GM13976 (cell line): ENCODE measurements around the gene WNT5B.

Source experiments
- DNase-seq: peaks from one replicate; pipeline ENCODE4 v3.0.0; 2012; ENCODE audit warnings: low spot score
- CTCF ChIP-seq: IDR thresholded peaks from 2 replicates; pipeline ENCODE4 v1.5.1; 2012; ENCODE audit warnings: borderline replicate concordance, mild to moderate bottlenecking; ENCODE audit not compliant: insufficient read depth; ENCODE audit errors: extremely low read depth, missing control alignments, control extremely low read depth
- in situ Hi-C: fragments of 300-500 bp; cut with MboI; formaldehyde crosslinking; loops from one replicate; pipeline ENCODE4 v1.12.0; 2022; ENCODE audit warnings: low sequenced_read_pairs, mixed read lengths, inconsistent platforms; ENCODE audit not compliant: unreplicated experiment

WNT5B gene

GRCh38 chr12:1633459-1633858, 4.4 kb downstream of the WNT5B start:
- in situ Hi-C loops = loop anchor here (25.0 kb wide), 1 partner anchor 954 kb away; no protein-coding TSS in a partner anchor
- no peak for TF ChIP-seq CTCF
- DNase-seq = no peak

DNA sequence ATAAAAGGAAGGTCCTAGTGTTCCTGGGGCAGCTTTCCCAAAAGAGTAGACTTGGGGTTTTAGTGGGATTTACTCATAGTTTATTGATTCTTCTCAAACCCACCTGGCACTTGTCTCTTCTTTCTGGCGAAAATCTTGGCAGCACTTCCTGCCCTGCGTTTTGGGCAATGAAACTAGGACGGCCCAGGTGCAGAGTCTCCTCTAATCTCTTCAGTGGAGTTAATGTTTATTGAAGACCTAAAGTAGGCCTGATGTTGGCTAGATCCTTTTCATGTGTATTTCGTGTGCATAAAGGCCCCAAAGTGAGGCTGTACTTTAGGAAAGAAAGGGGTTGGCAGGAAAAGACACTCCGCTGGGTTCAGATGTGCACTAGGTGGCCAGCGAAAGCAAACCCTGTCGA, 5.1 kb downstream of the WNT5B start:
- no peak for TF ChIP-seq CTCF
- in situ Hi-C loops = loop anchor here (25.0 kb wide), 1 partner anchor 953 kb away; no protein-coding TSS in a partner anchor
- no peak for DNase-seq

GRCh38 chr12:1634590-1635191, 5.7 kb downstream of the WNT5B start:
- in situ Hi-C loops = loop anchor here (25.0 kb wide), 1 partner anchor 953 kb away; no protein-coding TSS in a partner anchor
- peak; percentile 77 for TF ChIP-seq CTCF
- peak; percentile 79 for DNase-seq

DNA sequence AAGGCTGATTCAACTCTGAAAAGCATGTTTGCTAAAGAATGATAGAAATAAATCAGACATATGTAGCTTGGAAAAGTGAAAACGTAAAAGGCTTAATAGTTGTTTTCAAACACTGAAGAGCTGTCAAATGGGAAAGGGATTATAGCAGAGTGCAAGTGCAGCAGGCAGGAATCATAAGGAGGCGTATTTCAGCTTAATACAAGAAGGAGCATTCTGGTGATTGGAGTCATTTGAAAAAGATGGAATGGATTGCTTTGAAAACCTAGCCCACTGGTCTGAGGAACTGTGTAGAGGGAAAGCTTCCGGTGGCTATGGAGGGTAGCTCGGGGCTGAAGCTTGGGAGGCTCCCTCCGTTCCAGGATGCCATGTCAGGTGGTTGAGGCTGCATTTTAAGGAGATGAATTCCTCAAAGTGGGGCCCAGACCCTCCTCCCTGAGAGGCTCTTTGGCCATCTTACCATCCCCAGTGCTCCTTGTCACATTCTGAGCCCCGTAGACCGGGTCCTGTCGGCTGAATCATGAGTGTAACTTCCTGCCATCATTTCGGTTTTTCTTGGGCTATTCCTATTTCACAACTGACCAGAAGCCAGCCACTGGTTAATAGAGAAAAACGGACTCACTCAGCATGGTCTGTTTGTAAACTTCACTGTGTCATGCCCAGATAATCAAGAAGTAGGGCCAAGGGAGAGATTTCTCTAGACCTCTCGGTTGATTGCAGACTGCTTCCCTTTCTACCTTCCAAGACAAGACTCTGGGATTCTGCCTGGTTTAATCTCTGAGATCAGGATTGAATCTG, 6.5 kb downstream of the WNT5B start:
- in situ Hi-C loops = loop anchor here (25.0 kb wide), 1 partner anchor 952 kb away; no protein-coding TSS in a partner anchor
- DNase-seq = no peak
- no peak for TF ChIP-seq CTCF

GRCh38 chr12:1638203-1638602, 9.2 kb downstream of the WNT5B start:
- DNase-seq = no peak
- TF ChIP-seq CTCF = no peak
- in situ Hi-C loops = loop anchor here (25.0 kb wide), 1 partner anchor 949 kb away; no protein-coding TSS in a partner anchor

GRCh38 chr12:1639538-1639937, 10.5 kb downstream of the WNT5B start:
- in situ Hi-C loops = loop anchor here (25.0 kb wide), 1 partner anchor 948 kb away; no protein-coding TSS in a partner anchor
- no peak for TF ChIP-seq CTCF
- no peak for DNase-seq
